Body of pancreas (tissue), 4 donors: ENCODE data around the gene NECAP2. TPM values are rescaled to one million over a fixed set of nuclear protein-coding genes. Genes with fewer than 3 reads are reported as not detected.
"Not testable (repeated sequence)": the region's sequence is repeated elsewhere in the genome, so short reads cannot be mapped to it uniquely, and the experiment has no call there.

Experiments used
- ATAC-seq: fragments of 150-250 bp; one replicate; pipeline ENCODE4 v1.9.1; 2016
- DNase-seq, 4 donors: peaks; one replicate each; pipeline ENCODE4 v3.0.0-alpha.2; 2019
- H3K27ac ChIP-seq, 4 donors: fragments of 200-600 bp; sonication (generic); 1 replicate in 3 of 4; 2 replicates in 1 of 4; pipeline versions ENCODE4 v1.5.1 to v1.6.1; 2016 to 2019; ENCODE audit warnings: mild to moderate bottlenecking in 1 of 4, mixed read lengths in 1 of 4, moderate library complexity in 1 of 4
- H3K27me3 ChIP-seq, 2 donors: fragments of 200-600 bp; sonication (generic); one replicate each; pipeline ENCODE4 v1.6.0; 2016; ENCODE audit warnings: mild to moderate bottlenecking in 1 of 2
- H3K36me3 ChIP-seq, 2 donors: fragments of 200-600 bp; sonication (generic); replicated peaks in 1 of 2; 2 replicates each; pipeline ENCODE4 v1.5.1; 2016; ENCODE audit warnings: low read depth in 2 of 2; ENCODE audit not compliant: insufficient read depth in 1 of 2
- H3K4me1 ChIP-seq: fragments of 200-600 bp; sonication (generic); one replicate; pipeline ENCODE4 v1.6.0; 2016
- H3K4me3 ChIP-seq, 2 donors: fragments of 200-600 bp; sonication (generic); 1 replicate in 1 of 2; 2 replicates in 1 of 2; pipeline ENCODE4 v1.5.1; 2016 to 2019
- H3K9me3 ChIP-seq, 3 donors: fragments of 200-600 bp; sonication (generic); 1 replicate in 2 of 3; 2 replicates in 1 of 3; pipeline ENCODE4 v1.5.1; 2016
- POLR2A ChIP-seq, 3 donors: fragments of 450-650 bp; IDR thresholded peaks; one replicate each; pipeline ENCODE4 v1.6.1; 2016; ENCODE audit warnings: antibody characterized with exemption in 3 of 3, mild to moderate bottlenecking in 2 of 3
- WGBS, 2 donors: methylation state at CpG; one replicate each; pipeline ENCODE4 v1.1.5; 2017; 5-methylcytosine and 5-hydroxymethylcytosine counted together
- intact Hi-C: fragments of 100-400 bp; cut with DNase I; formaldehyde crosslinking; loops from one replicate; pipeline ENCODE4 v1.15.1; 2023
- total RNA-seq, 2 donors: library from RNA; depleted of rRNA; stranded (reverse); fragments of >200 nt; gene quantifications; one replicate each; pipeline ENCODE4 v1.1.0, GENCODE V29; 2016
- TF ChIP-seq, protein P1 (sequence below), 7 experiments: fragments of 450-650 bp in 4 of 7; fragments of 200-600 bp in 3 of 7; sonication (generic) in 3 of 7; IDR thresholded peaks; one replicate each; pipeline ENCODE4 v1.5.1; 2016 to 2019; ENCODE audit warnings: antibody characterized with exemption in 7 of 7

NECAP2 gene
- total RNA-seq, 2 donors from 2014 or later = 28.3 to 31.9 TPM

GRCh38 chr1:16462773-16463330, 22.3 kb downstream of the NECAP2 start:
- TF ChIP-seq, protein P1, sequence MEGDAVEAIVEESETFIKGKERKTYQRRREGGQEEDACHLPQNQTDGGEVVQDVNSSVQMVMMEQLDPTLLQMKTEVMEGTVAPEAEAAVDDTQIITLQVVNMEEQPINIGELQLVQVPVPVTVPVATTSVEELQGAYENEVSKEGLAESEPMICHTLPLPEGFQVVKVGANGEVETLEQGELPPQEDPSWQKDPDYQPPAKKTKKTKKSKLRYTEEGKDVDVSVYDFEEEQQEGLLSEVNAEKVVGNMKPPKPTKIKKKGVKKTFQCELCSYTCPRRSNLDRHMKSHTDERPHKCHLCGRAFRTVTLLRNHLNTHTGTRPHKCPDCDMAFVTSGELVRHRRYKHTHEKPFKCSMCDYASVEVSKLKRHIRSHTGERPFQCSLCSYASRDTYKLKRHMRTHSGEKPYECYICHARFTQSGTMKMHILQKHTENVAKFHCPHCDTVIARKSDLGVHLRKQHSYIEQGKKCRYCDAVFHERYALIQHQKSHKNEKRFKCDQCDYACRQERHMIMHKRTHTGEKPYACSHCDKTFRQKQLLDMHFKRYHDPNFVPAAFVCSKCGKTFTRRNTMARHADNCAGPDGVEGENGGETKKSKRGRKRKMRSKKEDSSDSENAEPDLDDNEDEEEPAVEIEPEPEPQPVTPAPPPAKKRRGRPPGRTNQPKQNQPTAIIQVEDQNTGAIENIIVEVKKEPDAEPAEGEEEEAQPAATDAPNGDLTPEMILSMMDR (IDR thresholded peaks at IDR 0.05) = no peak
- no peak for TF ChIP-seq POLR2A (IDR thresholded peaks at IDR 0.05)
- Histone ChIP-seq H3K4me3 (no peak overlapping the region), H3K27ac (no peak overlapping the region), H3K4me1 (no peaks in the 10 kb centered on the region), H3K27me3 (no peaks in the 10 kb centered on the region), H3K36me3 (peaks cover 9% of the 10 kb centered on the region in 2 donors), H3K9me3 (no peaks in the 10 kb centered on the region)
- no peak for ATAC-seq
- WGBS, 2 donors = 96% methylated on average over 7 of the region's 7 CpGs
- intact Hi-C loops = no loop called here
- DNase-seq = no peak

GRCh38 chr1:16464917-16465625, 24.5 kb downstream of the NECAP2 start:
- no peak overlapping the region for H3K27ac ChIP-seq
- intact Hi-C loops = no loop called here
- no peaks in the 10 kb centered on the region for H3K27me3 ChIP-seq
- 91 to 98% methylated on average over 12 to 21 of the region's 21 CpGs for WGBS, 2 donors
- ATAC-seq (no peak), DNase-seq (no peak)
- H3K9me3 ChIP-seq = no peaks in the 10 kb centered on the region
- no peak overlapping the region for H3K4me3 ChIP-seq
- TF ChIP-seq POLR2A (IDR thresholded peaks at IDR 0.05) = no peak
- TF ChIP-seq, protein P1 (IDR thresholded peaks at IDR 0.05) = no peak
- no peaks in the 10 kb centered on the region for H3K36me3 ChIP-seq
- H3K4me1 ChIP-seq = no peaks in the 10 kb centered on the region

DNA sequence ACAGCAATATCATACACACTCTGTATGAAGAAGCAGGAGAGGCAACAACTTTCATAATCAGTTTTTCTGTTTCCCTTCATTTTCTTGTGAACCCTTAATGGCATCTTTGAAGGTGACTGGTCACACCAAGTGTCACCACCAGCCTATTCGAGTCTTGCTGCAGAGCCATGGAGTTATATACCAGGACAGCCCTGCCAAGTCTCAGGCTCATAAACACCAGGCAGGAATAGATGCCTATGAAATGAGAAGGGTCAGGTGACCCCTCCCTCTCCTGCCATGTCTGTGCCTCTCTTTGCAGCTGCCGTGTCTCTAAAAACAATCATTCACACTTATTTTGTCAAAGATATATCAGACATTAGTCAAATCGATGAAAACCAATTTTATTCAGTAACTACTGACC, 28.0 kb downstream of the NECAP2 start:
- WGBS, 2 donors = 83 to 91% methylated on average over 3 of the region's 3 CpGs
- Histone ChIP-seq H3K9me3 (no peaks in the 10 kb centered on the region), H3K27ac (no peak overlapping the region), H3K4me1 (no peaks in the 10 kb centered on the region), H3K36me3 (no peaks in the 10 kb centered on the region), H3K4me3 (no peak overlapping the region), H3K27me3 (no peaks in the 10 kb centered on the region)
- TF ChIP-seq, protein P1 (IDR thresholded peaks at IDR 0.05) = no peak
- no peak for TF ChIP-seq POLR2A (IDR thresholded peaks at IDR 0.05)
- intact Hi-C loops = no loop called here
- no peak for ATAC-seq
- DNase-seq = no peak

- TF ChIP-seq POLR2A (IDR thresholded peaks at IDR 0.05) = no peak
- TF ChIP-seq, protein P1 (IDR thresholded peaks at IDR 0.05) = no peak
- Histone ChIP-seq H3K4me1 (no peaks in the 10 kb centered on the region), H3K27ac (no peak overlapping the region), H3K27me3 (no peaks in the 10 kb centered on the region), H3K9me3 (no peaks in the 10 kb centered on the region), H3K4me3 (no peak overlapping the region), H3K36me3 (no peaks in the 10 kb centered on the region)
- intact Hi-C loops = no loop called here
- 95 to 100% methylated on average over 4 to 24 of the region's 28 CpGs for WGBS, 2 donors
- ATAC-seq = no peak
- DNase-seq = no peak
These were observed 33.8 kb downstream of the NECAP2 start for GRCh38 chr1:16474166-16474800.

GRCh38 chr1:16474891-16475290, 34.4 kb downstream of the NECAP2 start:
- H3K36me3 ChIP-seq, DNase-seq, ATAC-seq, H3K4me3 ChIP-seq, intact Hi-C loops, H3K27ac ChIP-seq, H3K27me3 ChIP-seq, H3K4me1 ChIP-seq, H3K9me3 ChIP-seq: not testable (repeated sequence)
- WGBS, 2 donors = 95 to 98% methylated on average over 2 of the region's 2 CpGs

GRCh38 chr1:16475771-16476770, 35.5 kb downstream of the NECAP2 start:
- 88 to 94% methylated on average over 19 to 25 of the region's 29 CpGs for WGBS, 2 donors
- ATAC-seq, H3K27ac ChIP-seq, H3K36me3 ChIP-seq, H3K4me1 ChIP-seq, H3K4me3 ChIP-seq, H3K27me3 ChIP-seq, intact Hi-C loops, H3K9me3 ChIP-seq, DNase-seq: not testable (repeated sequence)
